ENCODE data around the gene TCP1.

GRCh38 chr6:159826004-159826403 is 36.6 kb upstream of the TCP1 start:
- TF ChIP-seq POLR2A (IDR thresholded peaks at IDR 0.05) (no peak), CTCF (IDR thresholded peaks at IDR 0.05) (no peak), POLR2AphosphoS5 (IDR thresholded peaks at IDR 0.05; ENCODE audit: insufficient read depth in 1 of 2, low read depth in 1 of 2) (no peak)
